Measurements from ENCODE around the gene PLEKHA5.

DNA sequence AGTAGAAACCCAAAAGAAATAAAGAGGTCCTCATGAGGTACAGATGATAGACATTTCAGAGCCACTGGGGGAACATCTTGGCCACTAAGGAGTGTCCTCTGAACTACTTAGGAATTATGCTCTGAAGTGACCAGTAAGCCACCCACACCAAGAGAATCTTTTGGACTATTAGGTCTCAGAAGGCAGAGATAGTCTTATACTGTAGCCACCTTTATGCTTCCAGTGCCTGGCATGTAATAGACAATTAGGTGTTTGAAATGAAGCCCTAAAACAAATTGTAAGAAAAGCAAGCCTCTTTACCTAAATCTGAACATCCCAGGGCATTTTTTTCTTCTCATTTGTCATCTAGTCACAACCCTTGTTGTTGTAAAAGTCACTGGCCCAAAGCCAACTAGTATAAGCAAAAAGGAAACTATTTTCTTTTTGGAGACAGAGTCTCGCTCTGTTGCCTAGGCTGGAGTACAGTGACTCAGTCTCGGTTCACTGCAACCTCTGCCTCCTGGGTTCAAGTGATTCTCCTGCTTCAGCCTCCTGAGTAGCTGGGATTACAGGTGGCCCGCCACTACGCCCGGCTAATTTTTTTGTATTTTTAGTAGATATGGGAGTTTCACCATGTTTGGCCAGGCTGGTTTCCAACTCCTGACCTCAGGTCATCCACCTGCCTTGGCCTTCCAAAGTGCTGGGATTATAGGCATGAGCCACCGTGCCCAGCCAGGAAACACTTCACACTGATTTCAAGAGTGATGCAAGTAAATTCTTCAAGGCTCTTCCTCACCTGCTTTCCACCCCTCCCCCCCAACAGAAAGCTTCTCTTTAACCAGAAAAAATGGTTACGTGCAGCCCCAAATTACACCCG is 11.1 kb downstream of the PLEKHA5 start:
- TF ChIP-seq CTCF (IDR thresholded peaks at IDR 0.05; ENCODE audit: low read depth, low read length) (no peak), EZH2phosphoT487 (IDR thresholded peaks at IDR 0.05; ENCODE audit: low read depth) (no peak)

Measured in OCI-LY3 (cell line).